NCI-H1048 (cell line): ENCODE results near the gene PDE11A.
"Not testable (repeated sequence)": the region's sequence is repeated elsewhere in the genome, so short reads cannot be mapped to it uniquely, and the experiment has no call there.

ENCODE experiments used
- DNase-seq: peaks from one replicate; lab custom pipeline; 2025; lab: John Stamatoyannopoulos, UW

Gene PDE11A

DNA sequence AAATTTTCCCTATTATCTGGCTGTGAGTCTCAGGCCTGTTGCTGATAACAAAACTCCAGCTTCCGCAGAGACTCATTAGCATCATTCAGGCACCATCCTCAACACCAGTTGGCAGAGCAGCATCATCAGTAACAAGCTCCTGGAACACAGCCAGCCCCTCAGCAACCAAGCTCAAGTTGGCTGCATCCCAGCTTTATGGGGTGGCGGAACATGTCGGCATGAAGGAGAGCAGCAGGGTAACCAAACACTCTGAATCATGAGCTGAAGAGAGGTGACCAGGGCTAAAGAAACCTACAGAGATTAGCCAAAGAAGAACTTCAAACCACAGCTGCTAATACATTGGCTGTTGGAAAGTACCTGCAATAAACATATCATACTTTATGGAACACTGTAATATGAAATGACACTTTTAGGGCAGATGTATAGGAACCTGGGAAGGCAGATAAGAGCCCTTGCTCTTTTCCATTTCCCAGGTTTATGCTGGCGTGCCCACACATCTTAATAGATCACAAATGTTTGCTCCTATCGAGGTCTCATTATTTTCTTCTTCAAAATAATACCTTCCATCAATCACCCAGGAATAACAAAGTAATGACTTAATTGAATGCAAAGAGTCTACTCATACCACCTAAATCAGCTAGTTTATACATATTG lies 63.8 kb downstream of the PDE11A start:
- DNase-seq = peak; percentile 4

DNA sequence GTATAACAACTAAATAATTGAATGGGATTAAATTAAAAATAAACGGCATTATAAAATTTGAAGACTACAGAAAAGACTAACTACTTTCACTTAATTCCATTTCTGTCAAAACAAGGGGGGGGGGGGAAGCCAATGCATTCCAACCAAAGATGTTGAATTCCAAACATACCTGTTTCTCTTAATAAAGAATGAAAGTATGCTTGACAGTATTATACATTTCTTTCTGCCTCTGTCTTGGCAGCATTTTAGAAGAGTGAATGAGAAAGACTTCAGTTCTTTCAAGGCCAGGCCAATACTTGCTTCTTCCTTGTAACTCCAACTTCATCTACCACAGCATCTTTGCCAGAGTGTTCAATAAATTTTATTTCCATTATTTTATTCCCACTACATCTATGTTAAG lies 65.9 kb downstream of the PDE11A start:
- DNase-seq = no peak

DNA sequence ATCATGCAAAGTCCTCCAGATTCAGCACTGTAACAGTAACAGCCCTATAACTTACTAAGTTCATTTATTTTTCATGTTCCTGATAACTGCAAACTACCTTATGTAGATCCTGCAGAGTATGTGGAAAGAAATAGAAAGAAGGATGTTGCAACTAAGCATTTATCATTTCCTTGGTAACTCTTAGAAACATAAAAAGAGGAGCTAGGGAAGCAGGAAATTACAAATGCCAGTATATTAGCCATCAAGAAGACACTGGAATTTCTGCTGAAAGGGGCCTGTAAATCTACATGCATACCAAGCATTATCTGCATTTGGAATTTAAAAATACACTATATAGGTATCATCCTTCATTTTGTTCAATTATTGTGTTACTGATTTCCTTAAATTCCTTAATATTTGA lies 66.8 kb downstream of the PDE11A start:
- DNase-seq = no peak

- no peak for DNase-seq
Observed at GRCh38 chr2:178002038-178002437, 70.5 kb downstream of the PDE11A start.

- DNase-seq = no peak
Observed at GRCh38 chr2:177998996-177999395, 73.6 kb downstream of the PDE11A start.

GRCh38 chr2:177998006-177998405 lies 74.6 kb downstream of the PDE11A start:
- no peak for DNase-seq

- no peak for DNase-seq
Observed at GRCh38 chr2:177992992-177993391, 79.6 kb downstream of the PDE11A start.

DNA sequence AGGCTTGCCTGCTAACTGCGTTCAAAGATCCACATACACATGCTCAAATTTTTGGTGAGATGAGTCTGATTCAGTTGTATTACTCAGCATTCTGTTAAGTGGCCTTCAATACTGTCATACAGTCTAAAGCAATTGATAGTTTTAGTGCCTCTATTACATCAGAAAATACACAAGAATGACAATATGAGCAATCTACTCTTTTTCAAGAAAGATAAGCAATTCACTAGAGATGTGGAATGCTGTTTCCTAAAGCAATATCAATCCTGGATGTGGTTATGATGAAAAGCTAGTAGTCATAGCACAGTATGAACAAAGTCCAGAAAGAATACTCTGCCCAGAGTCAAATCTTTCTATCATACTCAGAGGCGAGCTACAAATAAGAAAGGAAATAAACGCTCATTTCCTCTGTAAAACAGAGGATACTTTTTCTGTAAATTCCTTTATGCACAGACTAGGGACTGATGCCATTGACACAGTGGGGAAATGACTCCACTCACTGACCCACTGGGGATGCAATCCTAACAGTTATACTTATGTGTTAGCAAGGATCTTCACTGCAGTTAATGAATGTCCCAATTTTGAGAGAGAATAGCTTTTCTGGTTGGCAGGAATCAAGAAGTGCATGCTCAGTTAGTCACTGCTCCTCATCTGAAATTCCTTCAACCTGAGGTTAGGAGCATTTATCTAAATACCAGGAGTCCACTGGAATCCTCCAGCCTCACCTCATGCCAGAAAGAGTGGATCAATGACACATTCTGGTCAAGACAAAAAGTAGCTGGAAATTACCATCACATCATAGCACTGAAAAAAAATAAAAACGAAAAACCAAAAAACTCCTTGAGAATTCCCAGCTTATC lies 83.3 kb downstream of the PDE11A start:
- no peak for DNase-seq

GRCh38 chr2:177984749-177985148 lies 87.8 kb downstream of the PDE11A start:
- DNase-seq = no peak

DNA sequence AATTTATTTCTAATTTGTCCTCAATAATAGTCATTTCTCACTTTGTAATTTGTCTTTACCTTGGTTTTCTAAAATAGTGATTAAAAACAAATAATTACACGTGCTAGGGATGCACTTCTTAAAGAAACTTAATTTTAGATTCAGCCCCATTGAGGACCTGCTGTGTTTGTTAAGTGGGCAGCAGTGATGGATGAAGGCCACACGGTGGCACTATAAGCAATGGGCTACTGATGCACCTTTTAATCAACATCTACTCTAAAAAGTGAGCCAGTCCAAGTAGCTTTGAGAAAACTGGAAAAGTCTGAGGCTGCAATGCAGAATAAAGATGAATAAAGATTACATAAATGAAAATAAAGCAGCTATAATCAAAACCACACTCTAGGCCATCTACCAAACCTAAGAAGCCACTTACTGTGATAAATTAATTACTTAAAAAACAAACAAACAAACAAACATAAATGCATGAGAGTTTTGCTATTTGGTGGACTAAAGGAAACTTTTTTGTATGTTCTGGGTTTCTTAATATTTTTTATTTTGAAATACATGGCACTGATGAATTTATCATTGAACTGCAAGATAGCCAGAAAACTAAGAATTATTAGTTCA lies 89.3 kb downstream of the PDE11A start:
- DNase-seq = no peak

DNA sequence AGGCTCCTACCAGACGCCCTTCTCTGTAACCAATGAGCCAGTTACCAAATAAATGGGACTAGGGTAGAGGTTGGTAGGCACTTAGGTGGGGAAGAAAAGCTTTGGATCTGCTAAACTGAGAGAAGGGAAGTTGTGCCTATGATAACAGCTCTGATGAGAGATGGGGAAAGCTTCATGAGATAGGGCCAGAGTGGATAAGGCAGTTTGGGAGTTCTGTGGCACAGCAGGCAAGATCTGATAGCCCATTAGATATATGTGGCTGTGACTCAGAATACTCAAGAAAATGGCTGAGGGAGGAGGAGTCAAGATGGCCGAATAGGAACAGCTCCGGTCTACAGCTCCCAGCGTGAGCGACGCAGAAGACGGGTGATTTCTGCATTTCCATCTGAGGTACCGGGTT lies 99.8 kb downstream of the PDE11A start:
- no peak for DNase-seq

GRCh38 chr2:177972123-177972522 lies 100.5 kb downstream of the PDE11A start:
- no peak for DNase-seq

- no peak for DNase-seq
Observed at GRCh38 chr2:177970670-177971454, 101.7 kb downstream of the PDE11A start.

- peak; percentile 34 for DNase-seq
Observed at GRCh38 chr2:177964892-177965291, 107.7 kb downstream of the PDE11A start.

GRCh38 chr2:177952151-177952550 lies 120.4 kb downstream of the PDE11A start:
- no peak for DNase-seq

GRCh38 chr2:177947598-177947997 lies 125.0 kb downstream of the PDE11A start:
- not testable (repeated sequence) for DNase-seq

DNA sequence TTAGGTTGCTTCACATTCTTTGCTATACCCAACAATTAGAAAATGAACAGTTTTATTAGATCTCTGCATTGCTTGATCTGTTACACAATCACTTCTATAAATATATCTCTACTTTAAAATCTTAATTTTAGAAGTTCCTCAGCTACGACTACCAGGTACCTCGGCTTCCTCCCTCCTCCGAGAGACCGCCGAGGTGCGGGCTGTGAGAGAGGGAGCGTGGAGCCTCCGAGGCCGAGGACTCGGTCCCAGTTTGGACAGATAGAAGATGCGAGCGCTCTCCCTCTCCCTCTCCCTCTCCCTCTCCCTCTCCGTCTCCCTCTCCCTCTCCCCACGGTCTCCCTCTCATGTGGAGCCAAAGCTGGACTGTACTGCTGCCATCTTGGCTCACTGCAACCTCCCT lies 128.0 kb downstream of the PDE11A start:
- not testable (repeated sequence) for DNase-seq

- no peak for DNase-seq
Observed at GRCh38 chr2:177942731-177943130, 129.8 kb downstream of the PDE11A start.

- no peak for DNase-seq
Observed at GRCh38 chr2:177939211-177939610, 133.4 kb downstream of the PDE11A start.

DNA sequence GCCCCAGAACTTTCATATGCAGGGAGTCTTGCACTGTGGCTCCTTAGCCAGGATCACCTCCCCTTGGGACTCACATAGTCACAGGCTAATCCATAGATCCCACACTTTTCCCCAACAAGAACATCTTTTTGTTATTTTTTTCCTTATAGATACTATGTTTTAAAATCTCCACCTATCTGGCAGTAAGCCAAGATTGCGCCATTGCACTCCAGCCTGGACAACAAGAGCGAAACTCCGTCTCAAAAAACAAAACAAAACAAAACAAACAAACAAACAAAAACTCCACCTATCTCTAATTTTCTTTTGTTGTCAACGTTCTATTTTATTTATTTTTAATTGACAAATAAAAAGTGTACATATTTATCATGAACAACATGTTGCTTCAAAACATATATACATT lies 141.7 kb downstream of the PDE11A start:
- DNase-seq = no peak

GRCh38 chr2:177929662-177930522 lies 142.7 kb downstream of the PDE11A start:
- DNase-seq = no peak
